HEK293 (cell line): Measurements from ENCODE around the gene LRRC7.

ENCODE experiments used
- CTCF ChIA-PET: fragments of 350-600 bp; formaldehyde crosslinking; extraction: SDS; loops from one replicate; lab custom pipeline; 2021; ENCODE audit warnings: antibody characterized with exemption; lab: Yijun Ruan, JAX
- POLR2A ChIA-PET: fragments of 300-600 bp; formaldehyde crosslinking; extraction: SDS; loops from one replicate; lab custom pipeline; 2020; ENCODE audit warnings: antibody characterized with exemption, inconsistent platforms; lab: Yijun Ruan, JAX
- H3K27ac ChIP-seq: fragments of 200-500 bp; sonication (Bioruptor generic); 2 replicates; pipeline ENCODE4 v1.5.1; 2014; ENCODE audit warnings: low read depth, low read length, control low read depth, inconsistent platforms; ENCODE audit errors: extremely low read depth
- H3K36me3 ChIP-seq, 2 experiments: fragments of 200-500 bp in 1 of 2; sonication (Bioruptor generic) in 1 of 2; 1 replicate in 1 of 2; 2 replicates in 1 of 2; pipeline ENCODE4 v1.5.1; 2014 to 2017; ENCODE audit warnings: inconsistent platforms in 2 of 2, low read length in 2 of 2; ENCODE audit not compliant: control insufficient read depth in 2 of 2, insufficient read depth in 1 of 2
- H3K4me1 ChIP-seq: fragments of 200-500 bp; sonication (Bioruptor generic); 2 replicates; pipeline ENCODE4 v1.5.1; 2014; ENCODE audit warnings: mild to moderate bottlenecking, low read length, inconsistent platforms; ENCODE audit not compliant: control insufficient read depth, insufficient read depth
- H3K4me3 ChIP-seq: 2 replicates; pipeline ENCODE4 v1.5.1; 2011; ENCODE audit warnings: low read depth, mild to moderate bottlenecking, control low read depth, low read length, moderate library complexity
- H3K9me3 ChIP-seq: fragments of 200-500 bp; sonication (Bioruptor generic); 2 replicates; pipeline ENCODE4 v1.5.1; 2014; ENCODE audit warnings: low read depth, low read length, inconsistent platforms; ENCODE audit not compliant: control insufficient read depth, insufficient read depth
- FEZF1 ChIP-seq: fragments of 450-650 bp; formaldehyde crosslinking; IDR thresholded peaks from 2 replicates; pipeline ENCODE4 v1.5.1; 2016; ENCODE audit warnings: missing biosample characterization, missing genetic modification characterization
- HOXD13 ChIP-seq: sonication (generic); formaldehyde crosslinking; IDR thresholded peaks from 2 replicates; pipeline ENCODE4 v1.8.0; 2022; ENCODE audit warnings: missing genetic modification reagents, borderline replicate concordance
- MZF1 ChIP-seq: fragments of 450-650 bp; formaldehyde crosslinking; IDR thresholded peaks from 2 replicates; pipeline ENCODE4 v1.5.1; 2017; ENCODE audit warnings: missing biosample characterization, missing genetic modification characterization, borderline replicate concordance
- OVOL3 ChIP-seq: fragments of 450-650 bp; formaldehyde crosslinking; IDR thresholded peaks from 2 replicates; pipeline ENCODE4 v1.5.1; 2016; ENCODE audit warnings: missing biosample characterization, missing genetic modification characterization
- ZBTB11 ChIP-seq: fragments of 450-650 bp; formaldehyde crosslinking; conservative IDR thresholded peaks from 2 replicates; pipeline ENCODE4 v1.5.1; 2016; ENCODE audit warnings: low read depth, missing biosample characterization, missing genetic modification characterization
- ZBTB48 ChIP-seq: fragments of 450-650 bp; formaldehyde crosslinking; IDR thresholded peaks from 2 replicates; pipeline ENCODE4 v1.5.1; 2016; ENCODE audit warnings: missing biosample characterization, missing genetic modification characterization
- ZFP3 ChIP-seq: fragments of 450-650 bp; formaldehyde crosslinking; IDR thresholded peaks from 2 replicates; pipeline ENCODE4 v1.5.1; 2016; ENCODE audit warnings: low read depth, missing biosample characterization, missing genetic modification characterization
- ZNF140 ChIP-seq: fragments of 450-650 bp; formaldehyde crosslinking; IDR thresholded peaks from 2 replicates; pipeline ENCODE4 v1.5.1; 2016; ENCODE audit warnings: missing biosample characterization, missing genetic modification characterization
- ZNF148 ChIP-seq: fragments of 450-650 bp; formaldehyde crosslinking; IDR thresholded peaks from 2 replicates; pipeline ENCODE4 v1.5.0; 2017; ENCODE audit warnings: missing biosample characterization, missing genetic modification characterization, borderline replicate concordance
- ZNF18 ChIP-seq: fragments of 450-650 bp; formaldehyde crosslinking; IDR thresholded peaks from 2 replicates; pipeline ENCODE4 v1.5.1; 2016; ENCODE audit warnings: missing biosample characterization, missing genetic modification characterization
- ZNF184 ChIP-seq: fragments of 450-650 bp; IDR thresholded peaks from 2 replicates; pipeline ENCODE4 v1.5.1; 2018; ENCODE audit warnings: missing biosample characterization, mild to moderate bottlenecking, missing genetic modification characterization
- ZNF19 ChIP-seq: fragments of 450-650 bp; formaldehyde crosslinking; IDR thresholded peaks from 2 replicates; pipeline ENCODE4; 2016; ENCODE audit warnings: missing biosample characterization, missing genetic modification characterization, low read depth
- ZNF23 ChIP-seq: fragments of 450-650 bp; formaldehyde crosslinking; IDR thresholded peaks from 2 replicates; pipeline ENCODE4 v1.5.1; 2016; ENCODE audit warnings: missing biosample characterization, missing genetic modification characterization, borderline replicate concordance
- ZNF239 ChIP-seq: fragments of 450-650 bp; formaldehyde crosslinking; IDR thresholded peaks from 2 replicates; pipeline ENCODE4 v1.5.1; 2016; ENCODE audit warnings: missing biosample characterization, missing genetic modification characterization
- ZNF280C ChIP-seq: fragments of 450-650 bp; formaldehyde crosslinking; IDR thresholded peaks from 2 replicates; pipeline ENCODE4 v1.5.1; 2016; ENCODE audit warnings: missing biosample characterization, missing genetic modification characterization
- ZNF311 ChIP-seq: fragments of 450-650 bp; formaldehyde crosslinking; IDR thresholded peaks from 2 replicates; pipeline ENCODE4 v1.5.1; 2017; ENCODE audit warnings: missing biosample characterization, missing genetic modification characterization, borderline replicate concordance
- ZNF350 ChIP-seq: fragments of 450-650 bp; formaldehyde crosslinking; IDR thresholded peaks from 2 replicates; pipeline ENCODE4 v1.5.0; 2017; ENCODE audit warnings: missing biosample characterization, mild to moderate bottlenecking, missing genetic modification characterization
- ZNF37A ChIP-seq: fragments of 450-650 bp; IDR thresholded peaks from 2 replicates; pipeline ENCODE4 v1.5.1; 2018; ENCODE audit warnings: missing biosample characterization, missing genetic modification characterization
- ZNF433 ChIP-seq: fragments of 450-650 bp; formaldehyde crosslinking; IDR thresholded peaks from 2 replicates; pipeline ENCODE4 v1.5.1; 2016; ENCODE audit warnings: missing biosample characterization, missing genetic modification characterization, low read depth
- ZNF621 ChIP-seq: fragments of 450-650 bp; formaldehyde crosslinking; IDR thresholded peaks from 2 replicates; pipeline ENCODE4 v1.5.1; 2017; ENCODE audit warnings: missing biosample characterization, missing genetic modification characterization
- ZNF623 ChIP-seq: fragments of 450-650 bp; formaldehyde crosslinking; IDR thresholded peaks from 2 replicates; pipeline ENCODE4 v1.5.1; 2016; ENCODE audit warnings: missing biosample characterization, missing genetic modification characterization
- ZNF704 ChIP-seq: fragments of 450-650 bp; formaldehyde crosslinking; IDR thresholded peaks from 2 replicates; pipeline ENCODE4 v1.5.1; 2016; ENCODE audit warnings: missing biosample characterization, missing genetic modification characterization
- ZNF791 ChIP-seq: fragments of 450-650 bp; formaldehyde crosslinking; IDR thresholded peaks from 2 replicates; pipeline ENCODE4 v1.5.1; 2016; ENCODE audit warnings: missing biosample characterization, missing genetic modification characterization
- ZNF792 ChIP-seq: fragments of 450-650 bp; formaldehyde crosslinking; IDR thresholded peaks from 2 replicates; pipeline ENCODE4 v1.5.1; 2016; ENCODE audit warnings: missing biosample characterization, missing genetic modification characterization

The LRRC7 gene

GRCh38 chr1:69836971-69837636 is 269.4 kb downstream of the LRRC7 start:
- POLR2A ChIA-PET: no interaction called here
- TF ChIP-seq ZNF37A (tag by site-specific recombination): no peak
- TF ChIP-seq ZNF621 (tag by site-specific recombination): no peak
- no peak for TF ChIP-seq FEZF1 (tag by site-specific recombination)
- TF ChIP-seq ZNF148 (tag by site-specific recombination): no peak
- TF ChIP-seq ZNF140 (tag by site-specific recombination): no peak
- TF ChIP-seq ZNF19 (tag by site-specific recombination): no peak
- no peak for TF ChIP-seq ZNF23 (tag by site-specific recombination)
- TF ChIP-seq OVOL3 (tag by site-specific recombination): no peak
- no peak for TF ChIP-seq ZNF280C
- no peak for TF ChIP-seq ZNF239 (tag by site-specific recombination)
- TF ChIP-seq ZNF433: no peak
- no peak for TF ChIP-seq ZNF792 (tag by site-specific recombination)
- TF ChIP-seq ZFP3 (tag by site-specific recombination): no peak
- no peak for TF ChIP-seq ZBTB48 (tag by site-specific recombination)
- TF ChIP-seq ZNF704 (tag by site-specific recombination): no peak
- no peak for TF ChIP-seq ZNF18 (tag by site-specific recombination)
- no peak for TF ChIP-seq ZNF791 (tag by site-specific recombination)
- no peak for TF ChIP-seq HOXD13 (CRISPR knock-in tag)
- TF ChIP-seq MZF1 (tag by site-specific recombination): no peak
- CTCF ChIA-PET: no interaction called here

GRCh38 chr1:69842326-69842725 is 274.6 kb downstream of the LRRC7 start:
- H3K4me1 ChIP-seq: no peaks in the 10 kb centered on the region
- no peak overlapping the region for H3K4me3 ChIP-seq
- no peak overlapping the region for H3K27ac ChIP-seq
- no peaks in the 10 kb centered on the region for H3K9me3 ChIP-seq
- no peaks in the 10 kb centered on the region for H3K36me3 ChIP-seq
- ChIA-PET POLR2A (no interaction called here), CTCF (no interaction called here)
- TF ChIP-seq ZNF704 (tag by site-specific recombination) (no peak), ZBTB11 (tag by site-specific recombination) (no peak), ZNF184 (tag by site-specific recombination) (no peak), ZNF792 (tag by site-specific recombination) (no peak), ZNF350 (no peak), ZNF623 (tag by site-specific recombination) (no peak), ZNF311 (tag by site-specific recombination) (no peak)

More at GRCh38 chr1:69836971-69837636, 269.4 kb downstream of the LRRC7 start:
- Histone ChIP-seq H3K27ac (no peak overlapping the region), H3K9me3 (no peaks in the 10 kb centered on the region), H3K4me1 (no peaks in the 10 kb centered on the region), H3K36me3 (no peaks in the 10 kb centered on the region), H3K4me3 (no peak overlapping the region)
